Gastroesophageal sphincter (tissue), 3 donors: ENCODE data around the gene FRMD5.

Experiments used
- CTCF ChIP-seq, 4 experiments: fragments of 200-600 bp in 2 of 4; fragments of 450-650 bp in 2 of 4; sonication (generic) in 1 of 4; IDR thresholded peaks; one replicate each; pipeline ENCODE4 v1.5.1; 2017 to 2019; ENCODE audit warnings: antibody characterized with exemption in 4 of 4, mild to moderate bottlenecking in 2 of 4, moderate library complexity in 2 of 4
- EP300 ChIP-seq: sonication (generic); formaldehyde crosslinking; IDR thresholded peaks from one replicate; pipeline ENCODE4 v1.6.1; 2017; ENCODE audit warnings: antibody characterized with exemption, mild to moderate bottlenecking

- TF ChIP-seq EP300 = no peak
- no peak for TF ChIP-seq CTCF (IDR thresholded peaks at IDR 0.05)
Measured at GRCh38 chr15:43989938-43990337, 205.1 kb downstream of the FRMD5 start.
